HG03442 (cell line): Measurements from ENCODE around the gene KIT.

Experiments used
- ATAC-seq: cut with Tn5 transposase; IDR thresholded peaks from one replicate; pipeline ENCODE4 v1.9.1; 2021; ENCODE audit warnings: mild to moderate bottlenecking, moderate library complexity; ENCODE audit not compliant: unreplicated experiment

KIT gene

DNA sequence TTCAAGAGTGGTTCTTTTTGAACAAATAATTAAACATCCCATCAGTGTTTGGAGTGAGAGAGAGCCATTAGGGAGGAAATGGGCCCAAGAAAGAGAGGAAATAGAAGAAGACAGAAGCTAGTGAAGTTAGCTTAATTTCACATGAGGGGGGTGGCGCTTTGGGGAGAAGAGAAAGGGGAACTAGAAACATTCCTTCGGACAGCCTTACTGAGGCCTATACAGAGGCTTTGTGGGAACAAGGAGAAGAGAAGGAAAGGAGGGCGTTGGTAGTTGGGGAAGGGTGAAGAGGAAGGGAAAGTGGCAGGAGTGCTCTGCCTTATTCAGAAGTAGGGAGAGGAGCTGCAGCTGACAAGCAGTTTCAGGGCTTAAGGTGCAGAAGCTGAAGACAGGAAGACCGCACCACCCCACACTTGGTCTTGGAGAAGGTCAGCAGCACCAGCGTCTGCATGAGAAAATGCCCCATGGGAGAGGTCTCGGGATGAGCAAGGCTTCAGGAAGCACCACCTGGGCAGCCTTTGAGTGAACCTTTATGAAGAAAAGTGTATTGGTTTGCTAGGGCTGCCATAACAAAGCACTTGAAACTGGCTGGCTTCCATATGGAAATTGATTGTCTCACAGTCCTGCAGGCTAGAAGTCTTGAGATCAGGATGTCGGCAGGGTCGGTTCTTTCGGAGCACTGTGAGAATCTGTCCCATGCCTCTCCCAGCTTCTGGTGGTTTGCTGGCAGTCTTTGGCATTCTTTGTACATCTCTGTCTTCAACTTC lies 85.1 kb downstream of the KIT start:
- ATAC-seq = no peak

GRCh38 chr4:54743562-54743961 lies 85.8 kb downstream of the KIT start:
- ATAC-seq = no peak

GRCh38 chr4:54744487-54744886 lies 86.7 kb downstream of the KIT start:
- no peak for ATAC-seq

DNA sequence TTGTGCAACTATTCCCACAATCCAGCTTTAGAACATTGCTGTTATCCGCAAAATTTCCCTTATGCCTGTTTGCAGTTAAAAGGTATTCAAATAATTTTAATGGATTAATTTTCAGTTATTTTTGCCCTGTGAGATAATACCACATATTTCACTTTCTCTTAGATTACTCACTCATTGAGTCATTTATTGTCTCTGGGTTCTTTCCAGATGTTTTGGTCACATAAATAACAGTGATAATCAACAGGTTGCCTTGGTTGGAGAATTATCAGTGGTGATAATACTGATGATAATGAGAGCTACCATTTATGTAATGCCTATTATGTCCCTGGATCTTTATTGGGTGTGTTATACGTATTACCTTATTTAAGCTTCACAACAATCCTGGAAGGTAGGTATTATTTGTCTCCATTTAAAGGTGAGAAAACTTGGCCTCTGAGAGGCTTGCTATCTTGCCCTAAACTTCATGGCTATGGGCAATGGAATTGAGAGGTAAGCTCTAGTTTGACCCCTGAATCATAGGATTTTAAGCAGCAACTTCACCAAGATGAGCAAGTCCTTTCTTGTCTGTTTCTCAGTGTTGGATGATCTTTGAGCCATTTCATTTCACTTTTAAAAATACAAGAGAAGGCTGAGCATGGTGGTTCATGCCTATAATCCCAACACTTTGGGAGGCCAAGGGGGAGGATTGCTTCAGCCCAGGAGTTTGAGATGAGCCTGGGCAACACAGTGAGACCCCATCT lies 87.4 kb downstream of the KIT start:
- ATAC-seq = no peak

GRCh38 chr4:54746218-54746617 lies 88.5 kb downstream of the KIT start:
- ATAC-seq = peak; percentile 69

- ATAC-seq = no peak
These were observed 92.6 kb downstream of the KIT start for GRCh38 chr4:54750341-54750740.

DNA sequence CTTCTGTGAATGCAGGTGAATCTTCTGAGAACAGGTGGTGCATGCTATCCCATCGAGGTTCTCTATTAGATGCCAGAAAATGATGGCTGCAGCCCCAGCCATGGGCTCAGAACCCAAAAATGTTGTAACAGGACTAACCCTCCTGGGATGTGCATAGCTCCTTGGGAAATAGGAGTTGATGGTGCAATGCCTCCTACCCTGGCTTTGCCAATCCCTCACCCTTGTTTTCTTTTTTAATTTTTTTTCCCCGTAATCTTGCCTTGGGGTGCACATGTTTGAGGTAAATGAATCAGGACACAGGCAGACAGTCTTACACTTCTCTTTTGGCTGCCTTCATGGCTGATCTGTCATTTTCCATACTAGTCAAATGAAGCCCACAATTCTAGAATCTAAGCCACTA lies 96.6 kb downstream of the KIT start:
- ATAC-seq = no peak

DNA sequence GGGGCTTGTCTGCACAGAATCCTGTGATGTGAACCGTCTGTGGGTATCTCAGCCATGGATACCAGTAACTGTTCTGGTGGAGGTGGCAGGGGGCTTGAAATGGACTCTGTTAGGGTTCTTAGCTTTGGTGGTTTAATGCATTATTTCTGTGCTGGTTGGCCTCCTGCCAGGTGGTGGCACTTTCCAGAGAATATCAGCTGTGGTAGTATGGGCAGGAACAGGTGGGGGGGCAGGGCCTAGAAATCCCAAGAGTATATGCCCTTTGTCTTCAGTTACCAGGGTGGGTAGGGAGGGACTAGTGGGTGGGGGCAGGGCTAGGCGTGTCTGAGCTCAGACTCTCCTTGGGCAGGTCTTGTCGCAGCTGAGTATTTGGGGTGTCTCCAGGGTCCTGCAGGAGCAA lies 106.7 kb downstream of the KIT start:
- ATAC-seq = no peak

DNA sequence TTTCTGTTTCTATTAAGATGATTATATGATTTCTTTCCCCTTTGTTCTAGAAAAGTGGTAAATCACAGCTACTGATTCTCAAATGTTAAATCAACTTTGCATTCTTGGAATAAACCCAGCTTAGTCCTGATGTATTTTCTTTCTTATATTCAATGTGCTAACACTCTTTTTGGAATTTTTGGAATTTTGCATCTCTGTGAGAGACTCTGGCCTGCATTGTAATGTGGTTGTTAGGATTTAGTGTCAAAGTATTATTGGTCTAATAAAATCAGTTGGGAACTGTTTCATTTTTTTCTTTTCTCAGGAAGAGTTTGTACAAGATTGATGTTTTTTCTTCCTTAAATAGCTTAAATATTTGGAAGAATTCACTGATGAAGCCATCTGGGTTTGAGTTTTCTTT lies 109.6 kb downstream of the KIT start:
- ATAC-seq = no peak

- ATAC-seq = no peak
These were observed 115.3 kb downstream of the KIT start for GRCh38 chr4:54773022-54773421.

DNA sequence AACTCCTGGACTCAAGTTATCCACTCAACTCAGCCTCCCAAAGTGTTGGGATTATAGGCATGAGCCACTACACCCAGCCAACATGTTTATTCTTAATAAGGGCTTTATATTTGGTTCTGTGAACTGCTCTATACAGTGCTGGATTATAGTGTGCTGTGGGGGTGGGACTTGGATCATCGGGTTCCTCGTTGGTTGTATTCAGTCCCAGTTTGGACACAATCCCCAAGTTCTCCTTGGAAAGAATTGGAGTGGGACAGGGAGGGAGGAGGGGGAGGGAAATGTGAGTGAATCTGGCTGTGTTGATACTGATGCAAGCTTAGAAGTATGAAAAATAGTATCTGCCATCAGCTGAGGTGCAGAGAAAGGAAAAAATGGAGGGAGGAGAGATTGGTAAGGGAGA lies 121.3 kb downstream of the KIT start:
- ATAC-seq = no peak

- no peak for ATAC-seq
These were observed 121.9 kb downstream of the KIT start for GRCh38 chr4:54779476-54780148.

DNA sequence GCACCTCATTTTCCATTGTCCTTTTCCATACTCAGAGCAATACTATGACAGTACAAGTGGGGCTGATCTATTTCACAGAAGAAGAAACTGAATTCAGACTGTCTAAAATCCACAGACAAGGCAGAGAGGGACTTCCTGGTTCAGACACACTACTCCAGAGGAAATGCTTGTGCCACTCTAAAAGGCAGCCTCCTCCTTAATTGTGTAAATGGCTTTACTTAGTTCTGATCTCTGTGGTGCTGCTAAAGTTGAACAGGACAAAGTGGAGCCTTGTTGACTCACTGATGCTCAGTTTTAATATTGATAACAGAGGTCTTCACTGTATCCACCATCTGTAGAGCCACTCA lies 122.4 kb downstream of the KIT start:
- no peak for ATAC-seq

DNA sequence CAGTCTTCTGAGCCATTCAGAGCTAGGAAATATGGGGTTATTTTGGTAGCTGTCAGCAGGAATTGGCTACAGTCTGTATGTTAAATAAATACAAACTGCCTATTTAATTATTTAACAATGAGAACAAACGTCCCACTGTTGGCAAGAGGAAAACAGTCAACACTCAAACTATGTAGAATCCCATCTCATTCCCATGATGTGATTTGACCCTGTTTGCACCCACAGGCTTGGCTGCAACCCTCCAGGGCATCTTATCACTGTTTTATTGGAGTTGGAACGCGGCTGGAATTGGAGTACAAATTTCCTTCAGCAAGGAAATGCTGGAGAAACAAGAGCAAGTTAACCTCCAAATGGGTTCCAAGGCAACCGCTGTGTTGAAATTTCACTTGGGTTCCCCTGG lies 124.0 kb downstream of the KIT start:
- no peak for ATAC-seq

GRCh38 chr4:54783402-54784110 lies 125.8 kb downstream of the KIT start:
- ATAC-seq = no peak

- no peak for ATAC-seq
These were observed 126.5 kb downstream of the KIT start for GRCh38 chr4:54784161-54784671.
